Esophagus muscularis mucosa (tissue), 4 donors: ENCODE results near the gene TMEFF2. TPM values are rescaled to one million over a fixed set of nuclear protein-coding genes. Genes with fewer than 3 reads are reported as not detected.
"Not testable (repeated sequence)": the region's sequence is repeated elsewhere in the genome, so short reads cannot be mapped to it uniquely, and the experiment has no call there.

Source experiments
- DNase-seq: peaks from one replicate; pipeline ENCODE4 v3.0.0-alpha.2; 2017; ENCODE audit errors: extremely low spot score
- H3K27ac ChIP-seq, 4 donors: fragments of 200-600 bp; sonication (generic); replicated peaks in 1 of 4; 1 replicate in 3 of 4; 2 replicates in 1 of 4; pipeline ENCODE4 v1.5.1; 2016 to 2019; ENCODE audit warnings: mild to moderate bottlenecking in 1 of 4
- H3K27me3 ChIP-seq, 4 donors: fragments of 200-600 bp; sonication (generic); one replicate each; pipeline versions ENCODE4 v1.5.1 to v1.6.0; 2016 to 2019
- H3K36me3 ChIP-seq, 4 donors: fragments of 200-600 bp; sonication (generic); one replicate each; pipeline ENCODE4 v1.5.1; 2016 to 2019
- H3K4me1 ChIP-seq, 4 donors: fragments of 200-600 bp; sonication (generic); one replicate each; pipeline ENCODE4 v1.5.1; 2016 to 2019
- H3K4me3 ChIP-seq, 4 donors: fragments of 200-600 bp; sonication (generic); 1 replicate in 2 of 4; 2 replicates in 2 of 4; pipeline ENCODE4 v1.5.1; 2016 to 2019; ENCODE audit warnings: mild to moderate bottlenecking in 4 of 4, moderate library complexity in 1 of 4
- H3K9me3 ChIP-seq, 4 donors: fragments of 200-600 bp; sonication (generic); 1 replicate in 3 of 4; 2 replicates in 1 of 4; pipeline ENCODE4 v1.5.1; 2016 to 2019
- CTCF ChIP-seq, 3 experiments: fragments of 200-600 bp in 2 of 3; fragments of 450-650 bp in 1 of 3; sonication (generic) in 2 of 3; IDR thresholded peaks; one replicate each; pipeline ENCODE4 v1.5.1; 2017 to 2019; ENCODE audit warnings: antibody characterized with exemption in 3 of 3, mild to moderate bottlenecking in 2 of 3, moderate library complexity in 1 of 3
- EP300 ChIP-seq: sonication (generic); formaldehyde crosslinking; IDR thresholded peaks from one replicate; pipeline ENCODE4 v1.6.1; 2017; ENCODE audit warnings: antibody characterized with exemption
- POLR2A ChIP-seq: fragments of 450-650 bp; IDR thresholded peaks from one replicate; pipeline ENCODE4 v1.6.1; 2017; ENCODE audit warnings: antibody characterized with exemption, moderate library complexity, mild to moderate bottlenecking, low read depth
- POLR2AphosphoS5 ChIP-seq, 2 donors: sonication (generic); formaldehyde crosslinking; IDR thresholded peaks; one replicate each; pipeline ENCODE4 v1.6.1; 2017; ENCODE audit warnings: antibody characterized with exemption in 2 of 2
- WGBS: methylation state at CpG from one replicate; pipeline ENCODE4 v1.1.5; 2018; 5-methylcytosine and 5-hydroxymethylcytosine counted together
- intact Hi-C: fragments of 100-400 bp; cut with DNase I; formaldehyde crosslinking; loops from one replicate; pipeline ENCODE4 v1.15.1; 2023
- total RNA-seq, 4 donors: library from RNA; depleted of rRNA; stranded (reverse); fragments of >200 nt; gene quantifications; one replicate each; pipeline versions ENCODE4 v1.1.0 to v1.2.1, GENCODE V29; 2016

TMEFF2 gene
- total RNA-seq, 4 donors from 2014 or later: 0.42 to 1.7 (median 0.55) TPM

- H3K27me3 ChIP-seq: no peaks in the 10 kb centered on the region
- H3K9me3 ChIP-seq: no peaks in the 10 kb centered on the region
- no peak for DNase-seq
- H3K4me1 ChIP-seq: peaks cover 2 to 66% (median 60%) of the 10 kb centered on the region in 4 donors
- peak overlapping the region; percentile 22 to 61 (median 46) for H3K27ac ChIP-seq
- no peak overlapping the region for H3K4me3 ChIP-seq
- intact Hi-C loops: no loop called here
- no peaks in the 10 kb centered on the region for H3K36me3 ChIP-seq
- TF ChIP-seq POLR2AphosphoS5 (IDR thresholded peaks at IDR 0.05) (peak in 1 of 2 donors; percentile 52), EP300 (no peak)
Measured at GRCh38 chr2:192123847-192124246, 70.9 kb downstream of the TMEFF2 start.

GRCh38 chr2:192122946-192123345 is 71.8 kb downstream of the TMEFF2 start:
- no peak for TF ChIP-seq POLR2AphosphoS5 (IDR thresholded peaks at IDR 0.05)
- no peak for TF ChIP-seq CTCF (IDR thresholded peaks at IDR 0.05)
- no peak for TF ChIP-seq EP300
- TF ChIP-seq POLR2A: no peak
- intact Hi-C loops: no loop called here
- peak overlapping the region; percentile 5 to 61 (median 38) for H3K27ac ChIP-seq
- H3K27me3 ChIP-seq: no peaks in the 10 kb centered on the region
- no peak for DNase-seq
- no peak overlapping the region for H3K4me3 ChIP-seq
- peaks cover 0 to 57% (median 52%) of the 10 kb centered on the region in 4 donors for H3K4me1 ChIP-seq
- no peaks in the 10 kb centered on the region for H3K9me3 ChIP-seq
- H3K36me3 ChIP-seq: no peaks in the 10 kb centered on the region

GRCh38 chr2:192122141-192122540 is 72.6 kb downstream of the TMEFF2 start:
- TF ChIP-seq CTCF (IDR thresholded peaks at IDR 0.05): no peak
- TF ChIP-seq POLR2AphosphoS5 (IDR thresholded peaks at IDR 0.05): no peak
- no peak for TF ChIP-seq EP300
- no peak for TF ChIP-seq POLR2A
- H3K36me3 ChIP-seq: no peaks in the 10 kb centered on the region
- peaks cover 0 to 49% (median 44%) of the 10 kb centered on the region in 4 donors for H3K4me1 ChIP-seq
- H3K9me3 ChIP-seq: peaks cover 0 to 7% (median 0%) of the 10 kb centered on the region in 4 donors
- H3K27ac ChIP-seq: peak overlapping the region; percentile 5 to 61 (median 24)
- 23% methylated on average over 1 of the region's 1 CpG for WGBS
- H3K4me3 ChIP-seq: no peak overlapping the region
- H3K27me3 ChIP-seq: no peaks in the 10 kb centered on the region
- DNase-seq: no peak
- intact Hi-C loops: no loop called here

- Histone ChIP-seq H3K27me3 (no peaks in the 10 kb centered on the region), H3K9me3 (peaks cover 0 to 7% (median 0%) of the 10 kb centered on the region in 4 donors), H3K27ac (no peak overlapping the region), H3K4me1 (peaks cover 0 to 35% (median 32%) of the 10 kb centered on the region in 4 donors), H3K36me3 (no peaks in the 10 kb centered on the region), H3K4me3 (no peak overlapping the region)
- TF ChIP-seq EP300: no peak
- TF ChIP-seq CTCF (IDR thresholded peaks at IDR 0.05): no peak
- no peak for TF ChIP-seq POLR2A
- no peak for TF ChIP-seq POLR2AphosphoS5 (IDR thresholded peaks at IDR 0.05)
- DNase-seq: no peak
- intact Hi-C loops: no loop called here
- 91% methylated on average over 1 of the region's 1 CpG for WGBS
Measured at GRCh38 chr2:192119536-192119935, 75.2 kb downstream of the TMEFF2 start.

- 47% methylated on average over 2 of the region's 2 CpGs for WGBS
- H3K36me3 ChIP-seq: no peaks in the 10 kb centered on the region
Measured at GRCh38 chr2:192117705-192118104, 77.0 kb downstream of the TMEFF2 start.

GRCh38 chr2:192111536-192111935 is 83.2 kb downstream of the TMEFF2 start:
- 91% methylated on average over 1 of the region's 2 CpGs for WGBS
- H3K27ac ChIP-seq, H3K36me3 ChIP-seq, DNase-seq, H3K4me1 ChIP-seq, intact Hi-C loops, H3K9me3 ChIP-seq, H3K27me3 ChIP-seq, H3K4me3 ChIP-seq: not testable (repeated sequence)

More at GRCh38 chr2:192117705-192118104, 77.0 kb downstream of the TMEFF2 start:
- Histone ChIP-seq H3K27me3 (no peaks in the 10 kb centered on the region), H3K9me3 (peaks cover 0 to 7% (median 0%) of the 10 kb centered on the region in 4 donors), H3K4me1 (peaks cover 0 to 17% (median 15%) of the 10 kb centered on the region in 4 donors), H3K4me3 (no peak overlapping the region), H3K27ac (no peak overlapping the region)
- intact Hi-C loops: no loop called here
- DNase-seq: no peak
- no peak for TF ChIP-seq POLR2AphosphoS5 (IDR thresholded peaks at IDR 0.05)
- no peak for TF ChIP-seq CTCF (IDR thresholded peaks at IDR 0.05)
- TF ChIP-seq POLR2A: no peak
- no peak for TF ChIP-seq EP300
